Rectal smooth muscle tissue (tissue), 1 donor: ENCODE data around the gene TAF4.
"Not testable (repeated sequence)": the region's sequence is repeated elsewhere in the genome, so short reads cannot be mapped to it uniquely, and the experiment has no call there.

Experiments used
- H3K27ac ChIP-seq: one replicate; pipeline ENCODE4 v1.7.0; 2013; ENCODE audit warnings: low read depth, low read length, inconsistent platforms
- H3K27me3 ChIP-seq: one replicate; pipeline ENCODE4 v1.7.0; 2013; ENCODE audit warnings: low read length; ENCODE audit not compliant: control insufficient read depth, insufficient read depth
- H3K36me3 ChIP-seq: one replicate; pipeline ENCODE4 v1.7.0; 2013; ENCODE audit warnings: low read length; ENCODE audit not compliant: control insufficient read depth, insufficient read depth
- H3K4me1 ChIP-seq: one replicate; pipeline ENCODE4 v1.7.0; 2013; ENCODE audit warnings: low read length; ENCODE audit not compliant: control insufficient read depth, insufficient read depth
- H3K4me3 ChIP-seq: one replicate; pipeline ENCODE4 v1.7.0; 2013; ENCODE audit warnings: low read length
- H3K9ac ChIP-seq: one replicate; pipeline ENCODE4 v1.7.0; 2013; ENCODE audit warnings: low read length

TAF4 gene

GRCh38 chr20:61949363-61949713, 116.3 kb downstream of the TAF4 start:
- no peak overlapping the region for H3K4me3 ChIP-seq
- no peaks in the 10 kb centered on the region for H3K36me3 ChIP-seq
- no peak overlapping the region for H3K27ac ChIP-seq
- H3K4me1 ChIP-seq, result no peaks in the 10 kb centered on the region
- H3K27me3 ChIP-seq, result no peaks in the 10 kb centered on the region
- H3K9ac ChIP-seq, result no peak overlapping the region

- Histone ChIP-seq H3K4me3 (no peak overlapping the region), H3K4me1 (no peaks in the 10 kb centered on the region), H3K9ac (no peak overlapping the region), H3K27me3 (no peaks in the 10 kb centered on the region), H3K27ac (no peak overlapping the region), H3K36me3 (no peaks in the 10 kb centered on the region)
Measured at GRCh38 chr20:61948586-61949362, 116.9 kb downstream of the TAF4 start.

- H3K4me1 ChIP-seq, H3K27ac ChIP-seq, H3K36me3 ChIP-seq, H3K4me3 ChIP-seq, H3K9ac ChIP-seq, H3K27me3 ChIP-seq: not testable (repeated sequence)
Measured at GRCh38 chr20:61948056-61948455, 117.6 kb downstream of the TAF4 start.

DNA sequence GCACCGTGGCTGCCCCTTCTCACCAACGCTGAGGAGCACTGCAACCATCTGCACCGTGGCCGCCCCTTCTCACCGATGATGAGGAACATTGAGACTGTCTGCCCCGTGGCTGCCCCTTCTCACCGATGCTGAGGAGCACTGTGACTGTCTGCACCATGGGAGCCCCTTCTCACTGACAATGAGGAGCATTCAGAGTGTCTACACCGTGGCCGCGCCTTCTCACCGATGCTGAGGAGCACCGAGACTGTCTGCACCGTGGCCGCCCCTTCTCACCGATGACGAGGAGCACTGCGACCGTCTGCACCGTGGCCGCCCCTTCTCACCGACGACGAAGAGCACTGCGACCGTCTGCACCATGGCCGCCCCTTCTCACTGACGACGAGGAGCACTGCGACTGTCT, 120.2 kb downstream of the TAF4 start:
- not testable (repeated sequence) for H3K36me3 ChIP-seq, H3K4me3 ChIP-seq, H3K9ac ChIP-seq, H3K27me3 ChIP-seq, H3K4me1 ChIP-seq, H3K27ac ChIP-seq

GRCh38 chr20:61944967-61945366, 120.7 kb downstream of the TAF4 start:
- not testable (repeated sequence) for H3K27me3 ChIP-seq

GRCh38 chr20:61942526-61942925, 123.2 kb downstream of the TAF4 start:
- no peak overlapping the region for H3K4me3 ChIP-seq
- H3K4me1 ChIP-seq, result no peaks in the 10 kb centered on the region
- no peaks in the 10 kb centered on the region for H3K36me3 ChIP-seq
- H3K9ac ChIP-seq, result no peak overlapping the region
- no peak overlapping the region for H3K27ac ChIP-seq
- H3K27me3 ChIP-seq, result no peaks in the 10 kb centered on the region

More at GRCh38 chr20:61944967-61945366, 120.7 kb downstream of the TAF4 start:
- H3K27ac ChIP-seq, H3K36me3 ChIP-seq, H3K9ac ChIP-seq, H3K4me3 ChIP-seq, H3K4me1 ChIP-seq: not testable (repeated sequence)

DNA sequence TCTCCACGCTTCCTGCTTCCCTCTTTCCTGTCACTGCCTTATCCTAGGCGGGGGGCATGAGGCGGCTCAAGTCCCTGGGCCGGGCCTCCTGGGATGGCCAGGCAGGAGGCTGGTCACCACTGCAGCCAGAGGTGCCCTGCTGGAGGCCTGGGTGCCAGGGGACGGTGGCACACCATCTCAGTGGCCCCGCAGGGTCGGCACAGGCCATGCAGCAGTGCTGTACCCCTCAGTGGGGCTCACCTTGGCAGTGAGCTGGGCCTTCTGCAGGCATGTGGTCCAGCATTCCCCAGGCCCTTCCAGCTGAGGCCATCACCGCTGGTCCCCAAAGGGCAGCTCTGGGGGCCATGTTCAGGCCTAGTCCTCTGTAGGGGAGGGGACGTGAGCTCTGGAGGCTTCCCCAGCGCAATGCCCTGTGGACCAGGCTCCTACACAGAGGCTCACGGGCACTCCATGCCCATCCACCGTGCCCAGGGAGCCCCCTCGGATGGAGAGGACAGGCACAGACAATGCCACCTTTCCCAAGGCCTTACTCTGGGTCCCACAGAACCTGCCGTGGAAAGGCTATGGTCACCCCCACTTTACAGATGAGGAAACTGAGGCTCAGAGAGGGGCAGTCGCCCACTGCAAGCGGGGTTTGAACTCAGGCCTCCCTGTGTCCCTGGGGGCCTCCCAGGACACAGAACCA, 123.8 kb downstream of the TAF4 start:
- Histone ChIP-seq H3K27ac (no peak overlapping the region), H3K4me3 (no peak overlapping the region), H3K9ac (no peak overlapping the region)

DNA sequence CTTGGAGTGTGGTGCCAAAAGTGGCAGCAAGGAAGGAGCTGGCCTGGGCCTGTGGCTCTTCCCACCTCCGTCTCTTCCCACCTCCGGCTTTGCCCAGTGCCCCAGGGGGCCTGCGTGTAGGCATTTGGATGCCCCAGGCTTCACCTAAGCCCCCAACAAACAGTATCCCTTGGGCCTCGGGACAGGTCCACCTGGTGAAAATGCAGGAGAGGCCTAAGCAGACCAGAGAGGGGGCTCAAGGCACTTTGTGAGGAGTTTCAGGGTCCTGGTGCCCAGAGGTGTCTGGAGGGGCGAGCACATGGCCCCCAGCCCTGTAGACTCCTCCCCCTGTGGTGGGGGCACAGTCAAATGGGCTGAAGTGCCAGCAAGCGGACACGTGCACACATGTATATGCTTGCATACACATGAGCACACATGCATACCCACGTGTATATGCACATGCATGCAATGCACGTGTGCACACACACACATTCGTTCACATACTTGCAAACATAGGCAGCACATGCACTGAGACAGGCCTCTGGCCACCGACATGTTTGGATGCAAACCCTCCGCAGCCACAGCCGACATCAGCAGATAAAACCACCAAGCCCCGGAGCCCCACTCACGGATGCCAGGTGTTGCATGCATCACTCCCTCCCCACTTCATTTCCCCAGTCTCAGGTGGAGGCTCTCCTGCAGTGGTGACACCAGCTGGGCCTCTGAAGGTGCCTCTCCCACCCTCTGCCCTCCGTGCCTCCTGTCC, 124.5 kb downstream of the TAF4 start:
- Histone ChIP-seq H3K27me3 (no peaks in the 10 kb centered on the region), H3K27ac (no peak overlapping the region), H3K4me1 (no peaks in the 10 kb centered on the region), H3K36me3 (no peaks in the 10 kb centered on the region), H3K9ac (no peak overlapping the region), H3K4me3 (no peak overlapping the region)

More for the DNA sequence above, 123.8 kb downstream of the TAF4 start:
- Histone ChIP-seq H3K36me3 (no peaks in the 10 kb centered on the region), H3K4me1 (no peaks in the 10 kb centered on the region), H3K27me3 (no peaks in the 10 kb centered on the region)

DNA sequence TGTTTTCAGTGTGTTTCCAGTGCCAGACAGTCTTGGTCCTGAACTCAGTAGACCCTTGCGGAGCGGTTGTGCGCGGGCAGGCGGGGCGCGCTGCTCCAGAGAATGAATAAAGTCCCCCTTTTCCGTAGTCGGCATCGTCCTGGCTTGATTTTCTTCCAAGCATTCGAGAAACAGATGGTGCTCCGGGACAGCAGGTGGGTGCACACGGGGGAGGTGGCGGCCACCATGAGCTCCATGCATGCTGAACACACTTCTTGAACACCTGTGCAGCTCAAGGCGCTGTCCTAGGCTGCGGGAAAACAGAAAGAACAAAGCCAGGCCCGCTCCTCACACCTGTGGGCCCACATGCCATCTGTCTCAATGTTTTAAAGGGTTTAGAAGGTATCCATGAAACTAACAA, 125.2 kb downstream of the TAF4 start:
- no peak overlapping the region for H3K4me3 ChIP-seq
- no peaks in the 10 kb centered on the region for H3K27me3 ChIP-seq
- no peak overlapping the region for H3K9ac ChIP-seq
- H3K27ac ChIP-seq, result no peak overlapping the region
- H3K4me1 ChIP-seq, result no peaks in the 10 kb centered on the region
- H3K36me3 ChIP-seq, result no peaks in the 10 kb centered on the region

- no peak overlapping the region for H3K27ac ChIP-seq
- no peak overlapping the region for H3K9ac ChIP-seq
- H3K4me1 ChIP-seq, result no peaks in the 10 kb centered on the region
- no peak overlapping the region for H3K4me3 ChIP-seq
- H3K27me3 ChIP-seq, result no peaks in the 10 kb centered on the region
- H3K36me3 ChIP-seq, result no peaks in the 10 kb centered on the region
Measured at GRCh38 chr20:61939691-61940360, 125.9 kb downstream of the TAF4 start.

GRCh38 chr20:61938839-61939690, 126.6 kb downstream of the TAF4 start:
- H3K36me3 ChIP-seq, result no peaks in the 10 kb centered on the region
- H3K9ac ChIP-seq, result no peak overlapping the region
- H3K27me3 ChIP-seq, result no peaks in the 10 kb centered on the region
- H3K4me3 ChIP-seq, result no peak overlapping the region
- H3K4me1 ChIP-seq, result no peaks in the 10 kb centered on the region
- no peak overlapping the region for H3K27ac ChIP-seq
